Mesendoderm (in vitro differentiated cells): ENCODE results near the gene CLCF1.

Source experiments
- DNase-seq: peaks from one replicate; pipeline ENCODE4 v3.0.0; 2013
- H2AK5ac ChIP-seq: 2 replicates; pipeline ENCODE4 v1.6.1; 2013; ENCODE audit warnings: low read length, inconsistent platforms
- H2BK120ac ChIP-seq: 2 replicates; pipeline ENCODE4 v1.6.1; 2013; ENCODE audit warnings: low read depth, mild to moderate bottlenecking, low read length, moderate library complexity, mixed read lengths
- H2BK15ac ChIP-seq: replicated peaks from 2 replicates; pipeline ENCODE4 v1.6.1; 2013; ENCODE audit warnings: low read depth, mild to moderate bottlenecking, moderate library complexity
- H2BK5ac ChIP-seq: 2 replicates; pipeline ENCODE4 v1.6.1; 2013; ENCODE audit warnings: low read length, inconsistent platforms
- H3K18ac ChIP-seq: 2 replicates; pipeline ENCODE4 v1.6.1; 2013; ENCODE audit warnings: mild to moderate bottlenecking, low read length, mixed read lengths
- H3K23ac ChIP-seq: one replicate; pipeline ENCODE4 v1.6.1; 2013; ENCODE audit warnings: low read length
- H3K27ac ChIP-seq: 2 replicates; pipeline ENCODE4 v1.5.1; 2013; ENCODE audit warnings: low read depth, mild to moderate bottlenecking, inconsistent platforms, low read length, moderate library complexity
- H3K27me3 ChIP-seq: 2 replicates; pipeline ENCODE4 v1.6.1; 2013; ENCODE audit warnings: low read length, control low read depth, mild to moderate bottlenecking, inconsistent platforms; ENCODE audit not compliant: insufficient read depth, poor library complexity
- H3K36me3 ChIP-seq: 2 replicates; pipeline ENCODE4 v1.6.1; 2013; ENCODE audit warnings: low read length, inconsistent platforms; ENCODE audit not compliant: control insufficient read depth, insufficient read depth
- H3K4ac ChIP-seq: one replicate; pipeline ENCODE4 v1.6.1; 2013; ENCODE audit warnings: low read depth, mild to moderate bottlenecking, low read length, moderate library complexity
- H3K4me1 ChIP-seq: 2 replicates; pipeline ENCODE4 v1.6.1; 2013; ENCODE audit warnings: low read depth, low read length, inconsistent platforms; ENCODE audit not compliant: control insufficient read depth
- H3K4me2 ChIP-seq: 2 replicates; pipeline ENCODE4 v1.6.1; 2013; ENCODE audit warnings: low read length
- H3K4me3 ChIP-seq: 2 replicates; pipeline ENCODE4 v1.5.1; 2013; ENCODE audit warnings: mild to moderate bottlenecking, low read length
- H3K56ac ChIP-seq: one replicate; pipeline ENCODE4 v1.6.1; 2013; ENCODE audit warnings: low read length
- H3K79me1 ChIP-seq: 2 replicates; pipeline ENCODE4 v1.6.1; 2013; ENCODE audit warnings: low read length, inconsistent platforms
- H3K79me2 ChIP-seq: 2 replicates; pipeline ENCODE4 v1.6.1; 2013; ENCODE audit warnings: mild to moderate bottlenecking, low read length; ENCODE audit not compliant: control insufficient read depth, insufficient read depth
- H3K9ac ChIP-seq: 2 replicates; pipeline ENCODE4 v1.6.1; 2013; ENCODE audit warnings: low read length, inconsistent platforms
- H4K5ac ChIP-seq: one replicate; pipeline ENCODE4 v1.6.1; 2013; ENCODE audit warnings: low read length
- H4K8ac ChIP-seq: one replicate; pipeline ENCODE4 v1.6.1; 2013; ENCODE audit warnings: low read depth, mild to moderate bottlenecking, control low read depth, low read length, moderate library complexity
- WGBS: extraction: QIAGEN DNeasy Blood & Tissue Kit; methylation state at CpG from one replicate; pipeline ENCODE4 v1.1.7; 2013; ENCODE audit warnings: low lambda C conversion rate, missing lambda C conversion rate; ENCODE audit not compliant: insufficient coverage; ENCODE audit errors: extremely low coverage; 5-methylcytosine and 5-hydroxymethylcytosine counted together

The CLCF1 gene

DNA sequence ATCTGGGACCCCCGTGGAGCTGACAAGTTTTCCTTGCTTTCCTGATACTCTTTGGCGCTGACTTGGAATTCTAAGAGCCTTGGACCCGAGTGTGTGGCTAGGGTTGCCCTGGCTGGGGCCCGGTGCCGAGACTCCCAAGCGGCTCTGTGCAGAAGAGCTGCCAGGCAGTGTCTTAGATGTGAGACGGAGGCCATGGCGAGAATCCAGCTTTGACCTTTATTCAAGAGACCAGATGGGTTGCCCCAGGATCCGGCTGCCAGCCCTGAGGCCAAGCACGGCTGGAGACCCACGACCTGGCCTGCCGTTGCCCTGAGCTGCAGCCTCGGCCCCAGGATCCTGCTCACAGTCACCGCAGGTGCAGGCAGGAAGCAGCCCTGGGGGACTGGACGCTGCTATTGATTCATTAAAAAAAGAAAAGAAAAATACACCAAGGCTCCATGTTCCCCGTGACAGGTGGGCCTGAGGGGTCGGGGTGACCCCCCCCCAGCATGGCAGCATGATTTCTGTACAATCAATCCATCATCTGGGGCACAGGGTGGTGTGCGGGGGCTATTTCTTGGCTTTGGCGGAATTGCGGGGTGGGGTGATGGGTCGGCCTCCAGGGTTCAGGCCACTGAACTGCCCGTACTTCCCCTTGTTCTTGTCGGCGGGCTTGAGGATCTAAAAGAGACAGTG is 24.7 kb upstream of the CLCF1 start:
- Histone ChIP-seq H4K8ac (no peak overlapping the region), H3K18ac (no peak overlapping the region), H2AK5ac (no peak overlapping the region), H3K79me2 (peaks cover 17% of the 10 kb centered on the region), H2BK120ac (no peak overlapping the region), H3K27me3 (no peaks in the 10 kb centered on the region), H3K79me1 (peaks cover 14% of the 10 kb centered on the region), H2BK5ac (no peak overlapping the region), H3K36me3 (peaks cover 9% of the 10 kb centered on the region), H3K27ac (no peak overlapping the region), H3K4ac (no peak overlapping the region), H3K4me1 (peaks cover 8% of the 10 kb centered on the region), H2BK15ac (no peak overlapping the region), H3K9ac (no peak overlapping the region), H4K5ac (no peak overlapping the region), H3K4me2 (no peak overlapping the region), H3K23ac (no peak overlapping the region), H3K56ac (no peak overlapping the region), H3K4me3 (no peak overlapping the region)
- DNase-seq: no peak
- no CpG with 5 or more reads among the region's 24 CpGs for WGBS

DNA sequence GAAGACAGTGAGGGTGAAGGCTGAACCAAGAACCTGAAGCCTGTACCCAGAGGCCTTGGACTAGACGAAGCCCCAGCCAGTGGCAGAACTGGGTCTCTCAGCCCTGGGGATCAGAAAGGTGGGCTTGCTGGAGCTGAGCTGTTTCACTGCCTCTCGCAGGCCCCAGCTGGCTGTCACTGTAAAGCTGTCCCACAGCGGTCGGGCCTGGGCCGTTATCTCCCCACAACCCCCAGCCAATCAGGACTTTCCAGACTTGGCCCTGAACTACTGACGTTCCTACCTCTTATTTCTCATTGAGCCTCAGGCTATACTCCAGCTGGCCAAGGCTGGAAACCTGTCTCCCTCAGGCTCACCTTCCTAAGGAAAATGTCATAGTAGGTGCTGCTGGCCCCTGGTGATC is 24.1 kb upstream of the CLCF1 start:
- no peak overlapping the region for H3K9ac ChIP-seq
- H2BK5ac ChIP-seq: no peak overlapping the region
- peak overlapping the region; percentile 38 for H3K56ac ChIP-seq
- H4K8ac ChIP-seq: no peak overlapping the region
- no peak for DNase-seq
- no peak overlapping the region for H2BK120ac ChIP-seq
- peaks cover 8% of the 10 kb centered on the region for H3K4me1 ChIP-seq
- no CpG with 5 or more reads among the region's 6 CpGs for WGBS
- H3K4me2 ChIP-seq: no peak overlapping the region
- no peak overlapping the region for H3K23ac ChIP-seq
- H3K27me3 ChIP-seq: no peaks in the 10 kb centered on the region
- H2AK5ac ChIP-seq: no peak overlapping the region
- peaks cover 19% of the 10 kb centered on the region for H3K79me2 ChIP-seq
- H3K36me3 ChIP-seq: peaks cover 9% of the 10 kb centered on the region
- H3K4me3 ChIP-seq: no peak overlapping the region
- H3K4ac ChIP-seq: no peak overlapping the region
- no peak overlapping the region for H2BK15ac ChIP-seq
- H4K5ac ChIP-seq: no peak overlapping the region
- no peak overlapping the region for H3K18ac ChIP-seq
- peak overlapping the region; percentile 40 for H3K27ac ChIP-seq
- peaks cover 16% of the 10 kb centered on the region for H3K79me1 ChIP-seq

DNA sequence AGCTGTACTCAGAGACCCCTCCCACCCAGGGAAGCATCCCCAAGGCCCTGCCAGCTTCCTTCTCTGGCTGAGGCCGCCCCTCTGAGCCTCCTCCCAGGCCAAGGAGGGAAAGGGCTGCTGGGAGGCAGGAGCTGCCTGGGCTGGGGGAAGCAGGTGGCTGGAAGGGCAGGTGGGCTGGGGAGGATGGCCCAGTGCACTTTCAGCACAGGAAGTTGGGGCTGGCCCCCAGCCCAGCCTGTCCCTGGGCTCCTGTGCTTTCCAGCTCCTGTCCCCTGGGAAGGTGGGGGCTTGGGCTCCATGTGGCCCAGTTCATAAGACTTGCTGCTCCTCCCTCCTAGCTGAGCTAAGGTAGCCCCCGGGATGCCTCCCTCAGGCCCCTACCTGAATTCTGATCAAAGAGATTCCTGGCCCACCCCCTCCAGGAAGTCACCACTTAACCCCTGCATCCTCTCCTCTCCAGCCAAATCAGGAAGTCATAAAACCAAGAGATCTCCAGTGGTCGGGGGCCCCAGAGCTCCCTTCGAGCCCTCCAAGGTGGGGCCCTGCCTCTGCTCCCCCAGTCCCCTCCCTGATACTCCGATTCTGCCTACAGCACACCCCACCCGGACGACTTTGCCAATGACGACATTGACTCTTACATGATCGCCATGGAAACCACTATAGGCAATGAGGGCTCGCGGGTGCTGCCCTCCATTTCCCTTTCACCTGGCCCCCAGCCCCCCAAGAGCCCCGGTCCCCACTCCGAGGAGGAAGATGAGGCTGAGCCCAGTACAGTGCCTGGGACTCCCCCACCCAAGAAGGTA is 23.4 kb upstream of the CLCF1 start:
- no peak overlapping the region for H3K4ac ChIP-seq
- WGBS: no CpG with 5 or more reads among the region's 13 CpGs
- H3K23ac ChIP-seq: no peak overlapping the region
- no peaks in the 10 kb centered on the region for H3K27me3 ChIP-seq
- H3K4me2 ChIP-seq: no peak overlapping the region
- H3K18ac ChIP-seq: no peak overlapping the region
- H3K4me3 ChIP-seq: no peak overlapping the region
- H4K8ac ChIP-seq: no peak overlapping the region
- H3K9ac ChIP-seq: peak overlapping the region; percentile 49
- H3K27ac ChIP-seq: peak overlapping the region; percentile 78
- H2AK5ac ChIP-seq: no peak overlapping the region
- peaks cover 20% of the 10 kb centered on the region for H3K79me2 ChIP-seq
- peak; percentile 78 for DNase-seq
- peaks cover 8% of the 10 kb centered on the region for H3K4me1 ChIP-seq
- H3K79me1 ChIP-seq: peaks cover 17% of the 10 kb centered on the region
- H3K56ac ChIP-seq: peak overlapping the region; percentile 64
- peak overlapping the region; percentile 45 for H2BK5ac ChIP-seq
- no peak overlapping the region for H2BK15ac ChIP-seq
- peaks cover 9% of the 10 kb centered on the region for H3K36me3 ChIP-seq
- no peak overlapping the region for H4K5ac ChIP-seq
- H2BK120ac ChIP-seq: no peak overlapping the region

DNA sequence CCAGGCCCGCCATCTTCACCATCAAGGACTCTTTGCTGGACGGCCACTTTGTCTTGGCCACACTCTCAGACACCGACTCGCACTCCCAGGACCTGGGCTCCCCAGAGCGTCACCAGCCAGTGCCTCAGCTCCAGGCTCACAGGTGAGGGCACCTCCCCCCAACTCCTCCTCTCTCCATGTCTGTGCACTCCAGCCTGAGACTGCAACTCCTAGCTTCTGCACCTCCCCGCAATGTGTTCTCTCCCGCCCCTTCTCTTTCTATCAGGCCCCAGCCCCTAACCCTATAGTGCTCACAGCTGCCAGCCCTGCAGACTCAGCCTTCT is 22.8 kb upstream of the CLCF1 start:
- H3K27me3 ChIP-seq: no peaks in the 10 kb centered on the region
- peaks cover 19% of the 10 kb centered on the region for H3K79me1 ChIP-seq
- H2BK15ac ChIP-seq: no peak overlapping the region
- no peak overlapping the region for H2AK5ac ChIP-seq
- peaks cover 9% of the 10 kb centered on the region for H3K36me3 ChIP-seq
- H3K4me2 ChIP-seq: no peak overlapping the region
- no peak overlapping the region for H2BK5ac ChIP-seq
- no peak overlapping the region for H3K4ac ChIP-seq
- H3K4me3 ChIP-seq: no peak overlapping the region
- DNase-seq: no peak
- peaks cover 19% of the 10 kb centered on the region for H3K79me2 ChIP-seq
- WGBS: no CpG with 5 or more reads among the region's 7 CpGs
- H3K56ac ChIP-seq: peak overlapping the region; percentile 67
- H2BK120ac ChIP-seq: no peak overlapping the region
- H4K5ac ChIP-seq: no peak overlapping the region
- peaks cover 8% of the 10 kb centered on the region for H3K4me1 ChIP-seq
- H3K23ac ChIP-seq: no peak overlapping the region
- H3K27ac ChIP-seq: peak overlapping the region; percentile 78
- H3K9ac ChIP-seq: peak overlapping the region; percentile 49
- no peak overlapping the region for H3K18ac ChIP-seq
- H4K8ac ChIP-seq: no peak overlapping the region

DNA sequence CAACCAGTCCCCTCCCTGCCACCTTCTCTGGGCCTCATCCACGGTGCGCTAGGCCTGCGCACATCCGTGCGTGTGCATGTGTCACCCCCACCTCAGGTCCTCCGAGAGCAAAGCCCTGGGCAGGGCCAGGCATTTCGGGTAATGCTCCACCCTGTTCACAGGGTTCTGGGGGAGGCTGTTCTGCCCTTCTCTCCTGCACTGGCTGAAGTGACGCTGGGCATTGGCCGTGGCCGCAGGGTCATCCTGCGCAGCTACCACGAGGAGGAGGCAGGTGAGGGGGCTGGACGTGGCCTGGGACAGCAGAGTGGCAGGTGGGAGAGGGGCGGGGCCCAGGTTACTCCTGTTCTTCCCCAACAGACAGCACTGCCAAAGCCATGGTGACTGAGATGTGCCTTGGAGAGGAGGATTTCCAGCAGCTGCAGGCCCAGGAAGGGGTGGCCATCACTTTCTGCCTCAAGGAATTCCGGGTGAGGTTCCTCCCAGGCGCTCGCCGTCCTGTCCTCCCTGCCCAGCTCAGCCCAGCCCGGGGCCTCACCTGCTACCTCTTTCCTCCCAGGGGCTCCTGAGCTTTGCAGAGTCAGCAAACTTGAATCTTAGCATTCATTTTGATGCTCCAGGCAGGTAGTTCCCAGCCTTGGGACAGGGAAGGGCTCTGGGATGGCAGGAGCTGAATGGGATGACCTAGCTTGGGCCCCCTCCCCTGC is 22.3 kb upstream of the CLCF1 start:
- Histone ChIP-seq H3K36me3 (peaks cover 9% of the 10 kb centered on the region), H3K4me2 (no peak overlapping the region)
- no CpG with 5 or more reads among the region's 19 CpGs for WGBS

More for the DNA sequence above, 22.3 kb upstream of the CLCF1 start:
- Histone ChIP-seq H2BK120ac (no peak overlapping the region), H3K27ac (no peak overlapping the region), H3K79me1 (peaks cover 18% of the 10 kb centered on the region), H3K4me3 (no peak overlapping the region), H3K23ac (no peak overlapping the region), H2AK5ac (no peak overlapping the region), H4K8ac (no peak overlapping the region), H3K9ac (no peak overlapping the region), H3K4ac (no peak overlapping the region), H3K79me2 (peaks cover 15% of the 10 kb centered on the region), H3K4me1 (peaks cover 7% of the 10 kb centered on the region), H2BK15ac (no peak overlapping the region), H2BK5ac (no peak overlapping the region), H3K27me3 (no peaks in the 10 kb centered on the region), H3K18ac (no peak overlapping the region), H4K5ac (no peak overlapping the region), H3K56ac (peak overlapping the region; percentile 67)
- no peak for DNase-seq
